GM12865 (cell line): ENCODE data around the gene ZNF302.

ENCODE experiments used
- DNase-seq: peaks from one replicate; pipeline ENCODE4 v3.0.0; 2010; ENCODE audit warnings: low read depth
- H3K4me3 ChIP-seq: 2 replicates; pipeline ENCODE4 v1.5.1; 2011; ENCODE audit warnings: mild to moderate bottlenecking, low read depth, low read length, control low read depth
- TF ChIP-seq, protein P1 (sequence below): IDR thresholded peaks from 2 replicates; pipeline ENCODE4 v1.5.1; 2011; ENCODE audit warnings: low read length, control low read depth, low read depth, inconsistent platforms; ENCODE audit not compliant: insufficient read depth; ENCODE audit errors: missing control alignments

ZNF302 gene

GRCh38 chr19:34677386-34678084, at the start of gene ZNF302:
ZNF302 (plus strand) TSS chr19:34677678; CDS start chr19:34678805, 1,127 bp downstream.
- peak within 1 kb of the TSS; percentile 62 for H3K4me3 ChIP-seq
- DNase-seq, result peak; percentile 99
- TF ChIP-seq, protein P1, sequence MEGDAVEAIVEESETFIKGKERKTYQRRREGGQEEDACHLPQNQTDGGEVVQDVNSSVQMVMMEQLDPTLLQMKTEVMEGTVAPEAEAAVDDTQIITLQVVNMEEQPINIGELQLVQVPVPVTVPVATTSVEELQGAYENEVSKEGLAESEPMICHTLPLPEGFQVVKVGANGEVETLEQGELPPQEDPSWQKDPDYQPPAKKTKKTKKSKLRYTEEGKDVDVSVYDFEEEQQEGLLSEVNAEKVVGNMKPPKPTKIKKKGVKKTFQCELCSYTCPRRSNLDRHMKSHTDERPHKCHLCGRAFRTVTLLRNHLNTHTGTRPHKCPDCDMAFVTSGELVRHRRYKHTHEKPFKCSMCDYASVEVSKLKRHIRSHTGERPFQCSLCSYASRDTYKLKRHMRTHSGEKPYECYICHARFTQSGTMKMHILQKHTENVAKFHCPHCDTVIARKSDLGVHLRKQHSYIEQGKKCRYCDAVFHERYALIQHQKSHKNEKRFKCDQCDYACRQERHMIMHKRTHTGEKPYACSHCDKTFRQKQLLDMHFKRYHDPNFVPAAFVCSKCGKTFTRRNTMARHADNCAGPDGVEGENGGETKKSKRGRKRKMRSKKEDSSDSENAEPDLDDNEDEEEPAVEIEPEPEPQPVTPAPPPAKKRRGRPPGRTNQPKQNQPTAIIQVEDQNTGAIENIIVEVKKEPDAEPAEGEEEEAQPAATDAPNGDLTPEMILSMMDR, result no peak

DNA sequence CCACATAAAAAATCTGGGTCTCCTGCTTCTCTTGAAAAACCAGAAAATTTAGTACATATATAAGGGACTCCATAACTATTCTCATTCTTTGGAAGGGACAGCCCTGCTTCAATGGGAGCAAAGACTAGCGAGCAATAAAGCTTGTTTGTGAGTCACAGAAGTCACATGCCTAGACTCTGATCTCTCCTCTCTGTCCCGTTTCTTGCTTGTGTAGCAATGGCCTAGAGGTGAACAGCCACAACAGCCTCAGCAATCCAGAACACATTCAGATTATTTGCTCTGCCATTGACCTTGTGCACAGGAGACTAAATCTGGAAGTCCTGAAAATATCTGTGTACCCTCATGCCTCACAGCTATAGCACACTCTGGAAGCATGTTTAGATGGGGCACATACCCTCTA, 43.7 kb upstream of the ZNF302 start:
- H3K4me3 ChIP-seq, result no peak overlapping the region
- TF ChIP-seq, protein P1, result no peak
- DNase-seq, result no peak

DNA sequence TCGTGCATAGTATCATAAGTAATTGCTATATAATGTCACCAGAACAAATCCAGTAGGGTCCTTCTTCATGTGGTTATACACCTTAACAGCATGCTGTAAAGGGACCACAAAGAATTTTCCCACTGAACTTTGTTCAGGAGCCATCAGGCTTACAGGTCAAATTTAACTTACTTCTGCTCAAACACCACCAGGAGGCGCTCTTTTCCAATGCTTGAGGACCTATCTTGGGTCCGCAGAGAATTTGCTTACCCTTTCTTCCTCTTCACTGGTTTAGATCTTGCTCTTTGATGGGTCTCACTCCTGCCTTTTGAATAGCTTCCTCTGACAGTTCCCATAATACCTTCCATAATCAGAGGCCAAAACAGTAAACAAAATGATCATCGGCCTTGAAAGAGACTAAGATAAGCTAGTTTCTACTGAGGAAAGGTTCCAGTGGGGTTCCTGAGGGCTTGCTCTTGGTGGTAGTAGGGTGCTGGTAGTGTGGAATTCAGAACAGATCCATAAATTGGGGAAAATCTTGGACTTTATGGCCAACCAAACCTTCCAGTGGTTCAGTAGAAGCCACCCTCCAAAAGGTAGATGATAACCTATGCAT, 37.9 kb upstream of the ZNF302 start:
- peak; percentile 74 for DNase-seq
- no peak overlapping the region for H3K4me3 ChIP-seq
- TF ChIP-seq, protein P1, result peak; percentile 73

DNA sequence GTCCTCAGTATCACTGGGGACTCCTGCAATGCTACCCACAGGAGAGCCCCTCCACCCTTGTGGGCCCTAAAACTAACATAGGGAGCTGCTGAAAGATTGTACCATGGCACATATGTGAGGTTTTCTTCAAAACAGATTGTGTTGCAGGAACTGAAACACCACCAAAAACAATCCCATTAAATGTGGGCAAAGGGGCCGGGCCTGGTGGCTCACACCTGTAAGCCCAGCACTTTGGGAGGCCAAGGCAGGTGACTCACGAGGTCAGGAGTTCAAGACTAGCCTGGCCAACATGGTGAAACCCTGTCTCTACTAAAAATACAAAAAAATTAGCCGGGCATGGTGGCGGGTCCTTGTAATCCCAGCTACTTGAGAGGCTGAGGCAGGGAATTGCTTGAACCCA, 35.2 kb upstream of the ZNF302 start:
- no peak overlapping the region for H3K4me3 ChIP-seq
- no peak for DNase-seq
- TF ChIP-seq, protein P1, result no peak

DNA sequence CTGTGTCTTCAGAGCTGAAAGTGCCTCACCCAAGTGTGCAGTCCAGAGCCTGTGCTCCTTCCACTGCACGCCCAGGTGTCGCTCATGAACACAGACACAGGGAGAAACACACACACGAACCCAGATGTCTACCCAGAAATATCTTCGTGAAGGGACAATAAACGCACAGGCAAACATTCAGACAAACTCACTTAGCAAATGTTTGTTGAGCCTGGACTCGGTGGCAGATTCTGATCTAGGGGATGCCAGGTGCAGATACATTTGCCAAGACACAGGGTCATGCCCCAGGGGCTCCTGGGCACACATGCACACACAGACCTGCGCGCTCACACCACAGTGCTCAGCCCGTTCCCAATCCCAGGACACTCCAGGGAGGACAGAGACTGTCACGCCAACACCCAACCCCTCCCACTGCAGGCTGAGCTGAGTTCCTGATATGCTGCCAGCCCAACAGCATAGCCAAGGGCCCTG, 32.5 kb upstream of the ZNF302 start:
- no peak overlapping the region for H3K4me3 ChIP-seq
- no peak for DNase-seq
- TF ChIP-seq, protein P1, result no peak

- H3K4me3 ChIP-seq, result no peak overlapping the region
- DNase-seq, result no peak
- TF ChIP-seq, protein P1, result no peak
These were observed 31.9 kb upstream of the ZNF302 start for GRCh38 chr19:34645551-34645950.
